HepG2 (cell line): ENCODE measurements around the gene CHDH. TPM values are rescaled to one million over a fixed set of nuclear protein-coding genes. Genes with fewer than 3 reads are reported as not detected.

Experiments used
- ATAC-seq: fragments of 200-7000 bp; cut with Tn5 transposase; 3 replicates; pipeline ENCODE4 v1.9.1; 2020; ENCODE audit warnings: mild to moderate bottlenecking, moderate library complexity
- BruUV-seq: library from RNA; stranded (reverse); fragments of 400-500 nt; replicated peaks from 2 replicates; lab custom pipeline; 2021; lab: Mats Ljungman, UMichigan
- CTCF ChIA-PET: fragments of 300-600 bp; formaldehyde crosslinking; extraction: SDS; loops from one replicate; lab custom pipeline; 2021; ENCODE audit warnings: low total read pairs, inconsistent platforms, low intra/inter-chr PET ratio; lab: Yijun Ruan, JAX
- POLR2A ChIA-PET: fragments of 350-600 bp; sonication (Branson Sonifier 250); formaldehyde crosslinking; loops from one replicate; lab custom pipeline; 2020; ENCODE audit warnings: antibody characterized with exemption, inconsistent platforms; lab: Yijun Ruan, JAX
- DNase-seq: peaks from one replicate; pipeline ENCODE4 v3.0.0-alpha.2; 2015; ENCODE audit warnings: low spot score
- FAIRE-seq: peaks from 3 replicates; lab custom pipeline; 2011; peaks lifted over from hg19 to GRCh38; lab: Jason Lieb, UNC
- H2AFZ ChIP-seq: one replicate; pipeline ENCODE4 v1.6.1; 2011; ENCODE audit warnings: low read length, inconsistent platforms
- H3K27ac ChIP-seq: fragments of 300-600 bp; 3 replicates; pipeline ENCODE4 v1.8.0; 2011; ENCODE audit warnings: mixed run types, mild to moderate bottlenecking, mixed read lengths, low read length, inconsistent platforms; ENCODE audit not compliant: insufficient read depth; ENCODE audit errors: extremely low read length
- H3K27me3 ChIP-seq, 2 experiments: fragments of 200-600 bp in 1 of 2; 2 replicates in 1 of 2; 3 replicates in 1 of 2; pipeline versions ENCODE4 v1.6.0 to v1.8.0; 2011; ENCODE audit warnings: low read length in 2 of 2, mild to moderate bottlenecking in 2 of 2, moderate library complexity in 2 of 2, inconsistent platforms in 1 of 2; ENCODE audit not compliant: insufficient read depth in 2 of 2, control insufficient read depth in 1 of 2
- H3K36me3 ChIP-seq, 2 experiments: fragments of 200-600 bp in 1 of 2; replicated peaks in 1 of 2; 2 replicates in 1 of 2; 3 replicates in 1 of 2; pipeline versions ENCODE4 v1.5.1 to v1.8.0; 2011; ENCODE audit warnings: low read length in 2 of 2, inconsistent platforms in 1 of 2; ENCODE audit not compliant: insufficient read depth in 2 of 2, control insufficient read depth in 1 of 2
- H3K4me1 ChIP-seq: 2 replicates; pipeline ENCODE4 v1.5.1; 2012; ENCODE audit warnings: low read length, inconsistent platforms; ENCODE audit not compliant: insufficient read depth
- H3K4me2 ChIP-seq: 2 replicates; pipeline ENCODE4 v1.6.0; 2011; ENCODE audit warnings: low read depth, low read length, inconsistent platforms
- H3K4me3 ChIP-seq, 3 experiments: fragments of 200-600 bp in 1 of 3; sonication (generic), shearing (Covaris generic) in 1 of 3; replicated peaks in 1 of 3; 2 replicates each; pipeline ENCODE4 v1.5.1; 2011 to 2016; ENCODE audit warnings: low read length in 3 of 3, inconsistent platforms in 2 of 3, low read depth in 2 of 3, mild to moderate bottlenecking in 2 of 3, control low read depth in 1 of 3, mixed read lengths in 1 of 3; ENCODE audit not compliant: insufficient read depth in 1 of 3
- H3K79me2 ChIP-seq: one replicate; pipeline ENCODE4 v1.6.1; 2011; ENCODE audit warnings: low read length, inconsistent platforms; ENCODE audit not compliant: insufficient read depth
- H3K9ac ChIP-seq: 2 replicates; pipeline ENCODE4 v1.6.0; 2011; ENCODE audit warnings: mild to moderate bottlenecking, low read depth, low read length, inconsistent platforms; ENCODE audit not compliant: insufficient read depth
- H3K9me3 ChIP-seq: 2 replicates; pipeline ENCODE4 v1.5.1; 2012; ENCODE audit warnings: mild to moderate bottlenecking, low read length
- H4K20me1 ChIP-seq: 2 replicates; pipeline ENCODE4 v1.6.0; 2011; ENCODE audit warnings: inconsistent platforms, mild to moderate bottlenecking, low read length, moderate library complexity; ENCODE audit not compliant: insufficient read depth
- CBX1 ChIP-seq: IDR thresholded peaks from one replicate; pipeline ENCODE4 v1.6.1; 2016; ENCODE audit warnings: antibody characterized with exemption, low read depth
- CREB1 ChIP-seq, 2 experiments: fragments of 450-650 bp in 1 of 2; IDR thresholded peaks; 2 replicates each; pipeline ENCODE4 v1.6.1; 2016 to 2017; ENCODE audit warnings: control low read depth in 1 of 2, mild to moderate bottlenecking in 1 of 2, missing compliant biosample characterization in 1 of 2, missing genetic modification characterization in 1 of 2
- KDM2A ChIP-seq: sonication (generic); formaldehyde crosslinking; IDR thresholded peaks from 2 replicates; pipeline ENCODE4 v1.4.0; 2020; ENCODE audit warnings: low read depth, missing genetic modification reagents, borderline replicate concordance
- NFRKB ChIP-seq: fragments of 450-650 bp; IDR thresholded peaks from 2 replicates; pipeline ENCODE4 v1.6.1; 2017
- TOE1 ChIP-seq: sonication (generic); formaldehyde crosslinking; IDR thresholded peaks from 2 replicates; pipeline ENCODE4 v1.4.0; 2020; ENCODE audit warnings: mild to moderate bottlenecking, missing genetic modification reagents
- TOPORS ChIP-seq: sonication (generic); formaldehyde crosslinking; IDR thresholded peaks from 2 replicates; pipeline ENCODE4 v1.8.0; 2023; ENCODE audit warnings: mild to moderate bottlenecking, missing genetic modification reagents
- ZNF20 ChIP-seq: sonication (generic); formaldehyde crosslinking; IDR thresholded peaks from 2 replicates; pipeline ENCODE4 v1.4.0; 2020; ENCODE audit warnings: mild to moderate bottlenecking, moderate library complexity, missing genetic modification reagents
- ZNF563 ChIP-seq: sonication (generic); formaldehyde crosslinking; IDR thresholded peaks from 2 replicates; pipeline ENCODE4 v1.8.0; 2022; ENCODE audit warnings: mild to moderate bottlenecking, moderate library complexity, missing genetic modification reagents
- ZNF75D ChIP-seq: sonication (generic); formaldehyde crosslinking; IDR thresholded peaks from 2 replicates; pipeline ENCODE4 v1.8.1; 2023; ENCODE audit warnings: missing genetic modification reagents, mild to moderate bottlenecking, borderline replicate concordance
- WGBS: methylation state at CpG from one replicate; pipeline ENCODE4 v1.1.6; 2017; ENCODE audit warnings: low lambda C conversion rate; 5-methylcytosine and 5-hydroxymethylcytosine counted together
- in situ Hi-C: cut with HindIII; loops from 2 replicates; pipeline ENCODE4 v1.10.0; 2017; ENCODE audit warnings: low pct_unique_long_range_greater_than_20kb; ENCODE audit not compliant: extremely low pct_ligation_motif_present
- intact Hi-C: fragments of 100-400 bp; cut with micrococcal nuclease; formaldehyde crosslinking; loops from one replicate; pipeline ENCODE4 v1.10.0; 2022; ENCODE audit not compliant: unreplicated experiment
- polyA plus RNA-seq, 8 experiments: library from polyadenylated mRNA; depleted of rRNA in 3 of 8; stranded (reverse) in 7 of 8; unstranded in 1 of 8; fragments of >200 nt; fragmentation: Illumina TruSeq in 4 of 8; extraction: Trizol in 4 of 8; gene quantifications; 2 replicates each; pipeline versions ENCODE4 v1.2.1 to v1.2.3, GENCODE V29; 2011 to 2016; ENCODE audit warnings: low read depth in 4 of 8, missing spikeins in 1 of 8, mixed read lengths in 1 of 8; ENCODE audit not compliant: insufficient read depth in 1 of 8
- total RNA-seq, 5 experiments: library from RNA; depleted of rRNA; stranded (reverse); fragments of >200 nt; fragmentation: Illumina TruSeq; extraction: Trizol; gene quantifications; 2 replicates each; pipeline ENCODE4 v1.2.3, GENCODE V29; 2016; ENCODE audit warnings: low read depth in 1 of 5
- TF ChIP-seq, protein P1 (sequence below): sonication (generic); formaldehyde crosslinking; IDR thresholded peaks from 2 replicates; pipeline ENCODE4 v1.4.0; 2020; ENCODE audit warnings: mild to moderate bottlenecking, missing genetic modification reagents, borderline replicate concordance
- TF ChIP-seq, protein P2 (sequence below): sonication (generic); formaldehyde crosslinking; IDR thresholded peaks from 2 replicates; pipeline ENCODE4 v1.9.0; 2021; ENCODE audit warnings: missing genetic modification reagents, mild to moderate bottlenecking, borderline replicate concordance

Gene CHDH
- total and polyA plus RNA-seq, 2 of the 13 experiments (the other 11 are each of a cell fraction or from before 2014, with no cell fraction given): 28.1 to 48.9 TPM

GRCh38 chr3:53890726-53891475 lies 44.7 kb upstream of the CHDH start (continued):
- TF ChIP-seq TOPORS (CRISPR knock-in tag) (no peak), CREB1 (IDR thresholded peaks at IDR 0.05) (peak; percentile 73), CREB1 (CRISPR knock-in tag; IDR thresholded peaks at IDR 0.05) (peak; percentile 45; the same call in 1 of the 2 replicates), ZNF563 (CRISPR knock-in tag) (no peak), NFRKB (no peak)

GRCh38 chr3:53888232-53888631 lies 42.0 kb upstream of the CHDH start:
- peaks cover 39% of the 10 kb centered on the region for H3K79me2 ChIP-seq
- POLR2A ChIA-PET: interaction anchor here (1.4 kb wide), 1 partner anchor 44 kb away, joined by 4 read pairs; no protein-coding TSS in a partner anchor

More at GRCh38 chr3:53888232-53888631, 42.0 kb upstream of the CHDH start:
- CTCF ChIA-PET: no interaction called here
- Histone ChIP-seq H4K20me1 (peaks cover 2% of the 10 kb centered on the region; the same call in 1 of the 2 replicates), H3K4me2 (no peak overlapping the region), H3K27me3 (no peaks in the 10 kb centered on the region; a peak in 1 of 5 replicates), H3K36me3 (peaks cover 6 to 32% of the 10 kb centered on the region in 2 experiments; a peak in 4 of 5 replicates), H2AFZ (no peak overlapping the region), H3K9ac (no peak overlapping the region), H3K4me3 (no peak overlapping the region), H3K27ac (no peak overlapping the region), H3K4me1 (peaks cover 26% of the 10 kb centered on the region), H3K9me3 (no peaks in the 10 kb centered on the region)
- no TSS peak for BruUV-seq
- ATAC-seq (no peak), DNase-seq (no peak), FAIRE-seq (no peak)
- in situ Hi-C loops (no loop called here), intact Hi-C loops (no loop called here)
- WGBS: 100% methylated on average over 1 of the region's 1 CpG
- TF ChIP-seq ZNF20 (CRISPR knock-in tag) (no peak), KDM2A (CRISPR knock-in tag) (no peak), ZNF75D (CRISPR knock-in tag) (no peak), CBX1 (no peak), TOE1 (CRISPR knock-in tag) (no peak)
- TF ChIP-seq, protein P1, sequence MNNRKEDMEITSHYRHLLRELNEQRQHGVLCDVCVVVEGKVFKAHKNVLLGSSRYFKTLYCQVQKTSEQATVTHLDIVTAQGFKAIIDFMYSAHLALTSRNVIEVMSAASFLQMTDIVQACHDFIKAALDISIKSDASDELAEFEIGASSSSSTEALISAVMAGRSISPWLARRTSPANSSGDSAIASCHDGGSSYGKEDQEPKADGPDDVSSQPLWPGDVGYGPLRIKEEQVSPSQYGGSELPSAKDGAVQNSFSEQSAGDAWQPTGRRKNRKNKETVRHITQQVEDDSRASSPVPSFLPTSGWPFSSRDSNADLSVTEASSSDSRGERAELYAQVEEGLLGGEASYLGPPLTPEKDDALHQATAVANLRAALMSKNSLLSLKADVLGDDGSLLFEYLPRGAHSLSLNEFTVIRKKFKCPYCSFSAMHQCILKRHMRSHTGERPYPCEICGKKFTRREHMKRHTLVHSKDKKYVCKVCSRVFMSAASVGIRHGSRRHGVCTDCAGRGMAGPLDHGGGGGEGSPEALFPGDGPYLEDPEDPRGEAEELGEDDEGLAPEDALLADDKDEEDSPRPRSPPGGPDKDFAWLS (CRISPR knock-in tag): no peak
- TF ChIP-seq, protein P2, sequence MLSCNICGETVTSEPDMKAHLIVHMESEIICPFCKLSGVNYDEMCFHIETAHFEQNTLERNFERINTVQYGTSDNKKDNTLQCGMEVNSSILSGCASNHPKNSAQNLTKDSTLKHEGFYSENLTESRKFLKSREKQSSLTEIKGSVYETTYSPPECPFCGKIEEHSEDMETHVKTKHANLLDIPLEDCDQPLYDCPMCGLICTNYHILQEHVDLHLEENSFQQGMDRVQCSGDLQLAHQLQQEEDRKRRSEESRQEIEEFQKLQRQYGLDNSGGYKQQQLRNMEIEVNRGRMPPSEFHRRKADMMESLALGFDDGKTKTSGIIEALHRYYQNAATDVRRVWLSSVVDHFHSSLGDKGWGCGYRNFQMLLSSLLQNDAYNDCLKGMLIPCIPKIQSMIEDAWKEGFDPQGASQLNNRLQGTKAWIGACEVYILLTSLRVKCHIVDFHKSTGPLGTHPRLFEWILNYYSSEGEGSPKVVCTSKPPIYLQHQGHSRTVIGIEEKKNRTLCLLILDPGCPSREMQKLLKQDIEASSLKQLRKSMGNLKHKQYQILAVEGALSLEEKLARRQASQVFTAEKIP (CRISPR knock-in tag): no peak
